Epithelial cell of proximal tubule (primary cell): ENCODE measurements around the gene YBX1. TPM values are rescaled to one million over a fixed set of nuclear protein-coding genes. Genes with fewer than 3 reads are reported as not detected.
A peak's percentile ranks its signal among the peaks of the same experiment; 100 is the strongest.
"Not testable (repeated sequence)": the region's sequence is repeated elsewhere in the genome, so short reads cannot be mapped to it uniquely, and the experiment has no call there.

Experiments used
- DNase-seq: peaks from one replicate; pipeline ENCODE4 v3.0.0-alpha.2; 2011; ENCODE audit warnings: low read depth
- H3K4me3 ChIP-seq: 2 replicates; pipeline ENCODE4 v1.5.1; 2011; ENCODE audit warnings: low read depth, mild to moderate bottlenecking, low read length
- total RNA-seq: library from RNA; depleted of rRNA; stranded (reverse); fragments of >200 nt; gene quantifications from 2 replicates; pipeline ENCODE4 v1.2.3, GENCODE V29; 2015
- TF ChIP-seq, protein P1 (sequence below): conservative IDR thresholded peaks from 2 replicates; pipeline ENCODE4 v1.5.1; 2012; ENCODE audit warnings: low read depth, mild to moderate bottlenecking, low read length

YBX1 gene
- total RNA-seq, 1 donor from 2014 or later: 790 TPM

DNA sequence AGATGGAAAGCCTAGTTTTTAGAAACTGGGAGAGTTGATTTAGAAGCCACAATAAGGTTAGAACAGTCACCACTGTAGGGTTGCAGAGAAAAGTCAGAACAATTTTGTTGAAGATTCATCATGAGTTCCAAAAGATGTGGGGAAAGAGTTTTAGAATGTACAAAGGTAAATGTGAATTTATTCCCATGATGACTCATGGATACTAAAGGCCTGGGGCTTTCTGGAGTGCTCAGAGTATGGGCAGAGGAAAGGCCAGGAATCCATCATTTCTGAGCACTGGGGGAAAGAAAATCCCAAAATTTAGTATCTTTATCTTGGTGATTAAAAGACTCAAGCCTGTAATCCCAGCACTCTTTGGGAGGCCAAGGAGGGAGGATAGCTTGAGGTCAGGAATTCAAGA is 17.8 kb downstream of the YBX1 start:
- TF ChIP-seq, protein P1, sequence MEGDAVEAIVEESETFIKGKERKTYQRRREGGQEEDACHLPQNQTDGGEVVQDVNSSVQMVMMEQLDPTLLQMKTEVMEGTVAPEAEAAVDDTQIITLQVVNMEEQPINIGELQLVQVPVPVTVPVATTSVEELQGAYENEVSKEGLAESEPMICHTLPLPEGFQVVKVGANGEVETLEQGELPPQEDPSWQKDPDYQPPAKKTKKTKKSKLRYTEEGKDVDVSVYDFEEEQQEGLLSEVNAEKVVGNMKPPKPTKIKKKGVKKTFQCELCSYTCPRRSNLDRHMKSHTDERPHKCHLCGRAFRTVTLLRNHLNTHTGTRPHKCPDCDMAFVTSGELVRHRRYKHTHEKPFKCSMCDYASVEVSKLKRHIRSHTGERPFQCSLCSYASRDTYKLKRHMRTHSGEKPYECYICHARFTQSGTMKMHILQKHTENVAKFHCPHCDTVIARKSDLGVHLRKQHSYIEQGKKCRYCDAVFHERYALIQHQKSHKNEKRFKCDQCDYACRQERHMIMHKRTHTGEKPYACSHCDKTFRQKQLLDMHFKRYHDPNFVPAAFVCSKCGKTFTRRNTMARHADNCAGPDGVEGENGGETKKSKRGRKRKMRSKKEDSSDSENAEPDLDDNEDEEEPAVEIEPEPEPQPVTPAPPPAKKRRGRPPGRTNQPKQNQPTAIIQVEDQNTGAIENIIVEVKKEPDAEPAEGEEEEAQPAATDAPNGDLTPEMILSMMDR: no peak
- no peak overlapping the region for H3K4me3 ChIP-seq
- DNase-seq: no peak

DNA sequence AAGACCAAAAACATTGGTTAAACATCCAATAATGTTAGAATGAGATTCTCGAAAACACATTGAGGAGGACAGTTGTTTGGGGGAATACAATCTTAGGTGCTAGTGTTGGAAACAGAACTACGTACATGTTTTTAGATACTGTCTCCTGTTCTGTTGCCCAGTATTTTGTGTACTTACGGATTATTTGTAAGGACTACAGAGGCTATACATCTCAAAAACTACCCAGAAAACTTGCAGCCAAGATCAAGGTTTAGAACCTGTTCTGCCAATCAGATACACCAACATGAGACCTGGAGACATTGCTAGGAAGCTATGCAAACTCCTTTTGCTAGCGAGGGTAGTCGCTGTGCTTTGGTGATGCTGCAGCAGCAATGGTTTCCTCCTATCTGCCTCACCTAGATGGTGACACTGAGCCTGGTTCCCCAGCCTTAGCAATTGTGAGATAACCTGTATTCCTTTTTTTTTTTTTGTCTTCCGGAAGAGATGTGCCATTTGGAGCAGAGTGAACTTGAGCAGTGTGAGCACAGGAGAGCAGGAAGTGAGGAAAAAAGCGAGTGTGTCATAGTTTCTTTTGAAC is 21.8 kb downstream of the YBX1 start:
- TF ChIP-seq, protein P1: no peak
- no peak overlapping the region for H3K4me3 ChIP-seq
- no peak for DNase-seq

DNA sequence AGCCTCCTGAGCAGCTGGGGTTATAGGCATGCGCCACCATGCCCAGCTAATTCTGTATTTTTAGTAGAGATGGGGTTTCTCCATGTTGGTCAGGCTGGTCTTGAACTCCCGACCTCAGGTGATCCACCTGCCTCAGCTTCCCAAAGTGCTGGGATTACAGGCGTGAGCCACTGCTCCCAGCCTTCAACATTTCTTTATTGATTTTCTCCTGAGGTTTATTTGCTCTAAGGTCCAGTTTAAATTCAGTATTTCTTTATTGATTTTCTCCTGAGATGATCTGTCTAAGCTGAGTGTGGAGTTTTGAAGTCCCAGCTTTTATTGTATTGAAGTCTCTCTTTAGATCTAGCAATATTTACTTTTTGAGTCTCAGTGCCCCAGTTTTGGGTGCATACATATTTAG is 30.6 kb downstream of the YBX1 start:
- not testable (repeated sequence) for DNase-seq, H3K4me3 ChIP-seq

DNA sequence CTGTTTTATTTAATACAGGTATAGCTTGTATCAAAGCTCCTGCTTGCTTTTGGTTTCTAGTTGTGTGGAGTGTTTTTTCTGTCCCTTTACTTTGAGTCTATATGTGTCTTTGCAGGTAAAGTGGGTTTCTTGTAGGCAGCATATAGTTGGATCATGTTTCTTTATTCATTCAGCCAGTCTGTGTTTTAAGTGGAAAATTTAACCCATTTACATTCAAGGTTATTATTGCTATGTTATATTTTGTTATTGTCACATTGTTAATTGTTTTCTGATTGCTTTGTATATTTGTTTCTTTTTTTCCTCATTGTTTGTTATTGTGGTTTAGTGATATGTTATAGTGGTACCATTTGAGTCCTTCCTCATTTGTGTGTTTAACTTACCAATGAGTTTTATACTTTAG is 31.1 kb downstream of the YBX1 start:
- no peak overlapping the region for H3K4me3 ChIP-seq
- TF ChIP-seq, protein P1: no peak
- no peak for DNase-seq

DNA sequence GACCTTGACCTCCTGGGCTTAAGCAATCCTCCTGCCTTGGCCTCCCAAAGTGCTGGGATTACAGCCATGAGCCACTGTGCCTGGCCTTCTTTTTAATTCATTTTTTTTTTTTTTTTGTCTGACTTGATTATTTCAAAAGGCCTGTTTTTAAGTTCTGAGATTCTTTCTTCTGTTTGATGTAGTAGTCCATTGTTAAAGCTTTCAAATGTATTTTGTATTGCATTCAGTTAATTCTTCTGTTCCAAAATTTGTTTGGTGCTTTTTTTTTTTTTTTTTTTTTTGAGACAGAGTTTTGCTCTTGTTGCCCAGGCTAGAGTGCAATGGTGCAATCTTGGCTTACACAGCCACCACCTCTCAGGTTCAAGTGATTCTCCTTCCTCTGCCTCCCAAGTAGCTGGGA is 32.2 kb downstream of the YBX1 start:
- H3K4me3 ChIP-seq, DNase-seq: not testable (repeated sequence)

DNA sequence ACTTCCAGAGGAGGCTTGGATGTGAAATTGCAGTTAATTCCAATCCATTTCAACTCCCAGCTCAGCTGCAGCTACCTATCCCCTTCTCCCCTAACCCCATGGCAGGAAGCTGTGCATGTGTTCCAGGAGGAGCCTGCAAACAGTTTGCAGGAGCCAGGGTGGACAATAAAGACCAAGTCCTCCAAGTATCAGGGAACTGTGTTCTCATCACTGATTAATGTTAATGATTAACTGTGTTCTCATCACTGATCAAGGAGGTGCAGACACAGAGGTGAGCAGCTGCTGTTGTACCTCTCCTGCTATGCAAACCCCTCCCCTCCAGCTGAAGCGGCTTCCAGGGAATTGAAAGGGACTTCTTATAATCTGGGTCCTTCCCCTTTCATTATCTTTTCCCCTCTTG is 38.6 kb downstream of the YBX1 start:
- no peak overlapping the region for H3K4me3 ChIP-seq
- TF ChIP-seq, protein P1: no peak
- peak; percentile 13 for DNase-seq

DNA sequence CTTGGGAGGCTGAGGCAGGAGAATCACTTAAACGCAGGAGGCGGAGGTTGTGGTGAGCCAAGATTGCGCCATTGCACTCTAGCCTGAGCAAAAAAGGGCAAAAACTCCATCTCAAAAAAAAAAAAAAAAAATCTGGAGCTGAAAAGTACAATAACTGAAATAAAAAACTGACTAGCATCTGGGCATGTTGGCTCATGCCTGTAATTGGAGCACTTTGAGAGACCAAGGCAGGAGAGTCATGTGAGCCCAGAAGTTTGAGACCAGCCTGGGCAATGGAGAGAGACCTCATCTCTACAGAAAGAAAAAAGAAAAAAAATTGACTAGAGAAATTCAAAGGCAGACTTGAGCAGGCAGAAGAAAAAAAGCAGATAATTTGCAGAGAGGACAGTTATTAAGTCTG is 39.7 kb downstream of the YBX1 start:
- no peak for DNase-seq
- H3K4me3 ChIP-seq: no peak overlapping the region
- TF ChIP-seq, protein P1: no peak

DNA sequence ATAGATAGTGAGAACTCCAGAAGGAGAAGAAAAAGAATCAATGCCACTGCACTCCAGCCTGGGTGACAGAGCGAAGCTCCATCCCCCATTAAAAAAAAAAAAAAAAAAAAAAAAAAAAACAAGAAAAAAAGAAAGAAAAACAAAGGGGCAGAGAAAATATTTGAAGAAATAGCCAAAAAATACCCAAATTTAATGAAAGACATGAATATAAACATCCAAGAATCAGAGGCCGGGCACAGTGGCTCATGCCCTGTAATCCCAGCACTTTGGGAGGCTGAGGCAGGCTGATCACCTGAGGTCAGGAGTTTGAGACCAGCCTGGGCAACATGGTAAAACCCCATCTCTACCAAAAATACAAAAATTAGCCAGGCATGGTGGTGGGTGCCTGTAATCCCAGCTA is 40.2 kb downstream of the YBX1 start:
- not testable (repeated sequence) for DNase-seq, H3K4me3 ChIP-seq

DNA sequence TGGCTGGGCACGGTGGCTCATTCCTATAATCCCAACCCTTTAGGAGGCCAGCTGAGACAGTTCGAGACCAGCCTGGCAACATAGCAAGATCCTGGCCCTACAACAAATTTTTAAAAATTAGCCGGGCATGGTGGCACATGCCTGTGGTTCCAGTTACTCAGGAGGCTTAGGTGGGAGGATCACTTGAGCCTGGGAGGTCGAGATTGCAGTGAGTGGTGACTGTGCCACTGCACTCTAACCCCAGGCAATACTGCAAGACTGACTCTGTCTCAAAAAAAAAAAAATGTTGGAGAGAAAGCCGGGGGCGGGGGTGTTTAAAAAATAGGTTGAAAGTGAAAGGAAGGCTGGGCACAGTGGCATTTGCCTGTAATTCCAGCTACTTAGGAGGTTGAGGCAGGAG is 41.3 kb downstream of the YBX1 start:
- no peak overlapping the region for H3K4me3 ChIP-seq
- DNase-seq: no peak
- TF ChIP-seq, protein P1: no peak

DNA sequence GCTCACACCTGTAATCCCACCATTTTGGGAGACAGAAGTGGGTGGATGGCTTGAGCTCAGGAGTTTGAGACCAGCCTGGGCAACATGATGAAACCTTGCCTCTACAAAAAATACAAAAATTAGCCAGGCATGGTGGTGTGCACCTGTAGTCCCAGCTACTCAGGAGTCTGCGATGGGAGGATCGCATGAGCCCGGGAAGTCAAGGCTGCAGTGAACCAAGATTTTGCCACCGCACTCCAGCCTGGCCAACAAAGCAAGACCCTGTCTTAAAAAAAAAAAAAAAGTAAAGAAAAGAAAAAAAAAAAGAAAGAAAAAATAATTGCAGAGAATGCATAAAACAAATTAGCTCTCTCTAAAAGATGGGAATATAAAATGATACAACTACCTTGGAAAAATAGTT is 43.6 kb downstream of the YBX1 start:
- DNase-seq, H3K4me3 ChIP-seq: not testable (repeated sequence)
